ENCODE results near the gene ADD2.

ADD2 gene

DNA sequence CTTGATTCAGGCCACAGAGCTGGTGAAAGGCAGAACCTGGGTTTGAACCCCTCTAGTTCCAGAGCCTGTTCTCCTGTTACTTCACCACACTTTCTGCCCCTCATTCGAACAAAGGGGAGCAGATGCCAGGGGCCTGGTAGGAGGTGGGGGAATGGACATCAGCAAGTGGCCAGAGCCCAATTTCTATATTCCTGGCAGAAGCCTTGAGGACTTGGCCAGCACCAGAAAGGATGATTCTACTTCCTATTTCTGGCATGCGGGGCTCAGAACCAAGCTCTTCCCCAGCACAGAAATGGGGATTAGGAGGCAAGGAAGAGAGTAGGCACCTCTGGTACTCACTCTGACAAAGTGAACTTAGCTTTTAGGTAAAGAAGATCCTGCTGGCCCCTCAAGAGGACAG lies 49.3 kb downstream of the ADD2 start:
- DNase-seq, result no peak

DNA sequence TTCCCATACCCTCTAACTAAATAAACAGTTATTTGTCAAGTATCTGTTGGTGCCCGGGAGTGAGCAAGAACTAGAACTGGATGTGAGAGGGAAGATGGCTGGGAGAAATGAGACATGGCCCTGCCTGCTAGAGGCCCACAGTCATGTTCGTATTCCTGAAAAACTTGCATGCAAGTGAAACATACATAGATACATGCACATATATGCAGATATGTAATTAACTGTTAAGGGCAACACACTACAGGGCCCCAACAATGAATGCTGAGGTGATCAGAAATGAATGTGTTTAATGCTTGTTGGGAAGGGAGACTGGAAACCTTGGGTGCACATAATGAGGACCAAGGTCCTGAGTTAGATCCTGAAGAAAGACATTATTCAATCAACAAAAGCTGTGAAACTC lies 49.8 kb downstream of the ADD2 start:
- DNase-seq, result no peak

DNA sequence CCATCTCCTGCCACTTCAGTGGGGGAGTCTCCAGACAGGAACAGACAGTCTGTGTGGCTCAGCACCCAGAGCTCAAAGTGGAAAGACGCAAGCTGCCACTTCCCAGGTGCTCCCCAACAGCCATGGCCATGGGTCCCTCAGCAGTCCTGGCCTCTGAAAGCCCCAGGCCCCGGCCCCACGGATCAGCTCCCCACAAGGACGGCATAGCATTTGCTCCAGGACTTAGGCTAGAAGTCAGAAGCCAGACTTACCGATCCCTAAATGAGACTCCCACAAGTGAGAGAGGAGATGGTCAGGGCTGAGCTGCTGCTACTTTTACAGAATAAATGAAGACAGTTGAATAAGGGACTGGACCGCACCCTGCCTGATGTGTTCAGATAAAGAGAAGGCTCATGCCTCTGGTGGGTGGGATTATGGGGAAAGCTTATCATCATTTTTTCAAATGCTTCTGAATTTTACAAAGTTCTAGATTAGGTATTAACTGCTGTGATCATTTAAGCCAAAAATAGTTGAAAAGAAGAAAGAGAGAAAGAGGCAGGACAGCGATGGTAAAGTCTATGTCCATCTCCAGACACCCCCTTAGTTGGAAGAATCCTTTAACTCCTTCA lies 50.5 kb downstream of the ADD2 start:
- DNase-seq, result peak; percentile 96

DNA sequence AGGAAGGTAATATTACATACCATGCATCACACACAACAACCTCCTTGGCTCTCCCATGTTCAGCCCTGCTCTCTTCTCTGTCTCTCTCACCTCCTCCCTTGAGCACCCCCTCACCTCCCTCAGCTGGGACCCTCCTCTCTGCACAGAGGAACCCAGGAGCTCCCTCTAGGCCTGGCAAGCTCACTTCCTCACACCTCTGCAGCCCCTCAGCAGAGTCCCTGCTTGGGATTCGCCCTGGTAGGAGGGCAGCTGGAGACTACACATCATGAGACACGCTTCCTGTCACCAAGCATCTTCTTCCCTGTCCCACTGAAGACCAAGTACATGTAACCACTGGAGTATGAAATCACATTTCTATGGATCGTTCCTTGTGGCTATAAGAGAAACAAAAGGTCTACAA lies 51.0 kb downstream of the ADD2 start:
- DNase-seq, result no peak

DNA sequence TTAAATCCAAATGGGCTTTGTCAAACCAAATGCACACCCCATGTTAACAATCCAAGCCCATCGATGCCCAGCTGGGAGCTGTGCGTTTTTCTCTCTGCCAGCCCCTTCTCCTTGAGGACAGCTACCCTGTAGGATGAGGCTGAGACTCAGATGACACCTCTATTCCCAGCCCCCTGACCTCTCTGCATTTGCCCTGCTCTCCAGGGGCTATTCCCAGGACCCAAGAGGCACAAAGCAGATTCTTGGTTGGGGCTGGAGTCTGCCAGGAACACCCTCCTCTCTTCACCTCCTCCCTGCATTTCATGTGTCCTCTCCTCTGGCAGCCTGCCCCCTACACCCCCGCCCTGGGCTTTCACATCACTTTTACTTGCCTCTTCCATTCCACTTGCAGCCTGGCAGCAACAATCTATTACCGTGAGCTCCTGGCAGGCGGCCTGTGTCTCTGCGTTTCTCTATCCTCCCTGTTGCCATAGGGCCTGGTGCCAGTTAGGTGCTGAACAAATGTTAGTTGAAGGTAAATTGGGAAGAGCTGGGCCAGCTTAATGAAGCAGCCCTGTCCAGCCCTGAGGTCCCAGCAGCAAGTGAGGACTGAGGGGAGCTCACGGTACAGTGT lies 51.8 kb downstream of the ADD2 start:
- peak; percentile 47 for DNase-seq

DNA sequence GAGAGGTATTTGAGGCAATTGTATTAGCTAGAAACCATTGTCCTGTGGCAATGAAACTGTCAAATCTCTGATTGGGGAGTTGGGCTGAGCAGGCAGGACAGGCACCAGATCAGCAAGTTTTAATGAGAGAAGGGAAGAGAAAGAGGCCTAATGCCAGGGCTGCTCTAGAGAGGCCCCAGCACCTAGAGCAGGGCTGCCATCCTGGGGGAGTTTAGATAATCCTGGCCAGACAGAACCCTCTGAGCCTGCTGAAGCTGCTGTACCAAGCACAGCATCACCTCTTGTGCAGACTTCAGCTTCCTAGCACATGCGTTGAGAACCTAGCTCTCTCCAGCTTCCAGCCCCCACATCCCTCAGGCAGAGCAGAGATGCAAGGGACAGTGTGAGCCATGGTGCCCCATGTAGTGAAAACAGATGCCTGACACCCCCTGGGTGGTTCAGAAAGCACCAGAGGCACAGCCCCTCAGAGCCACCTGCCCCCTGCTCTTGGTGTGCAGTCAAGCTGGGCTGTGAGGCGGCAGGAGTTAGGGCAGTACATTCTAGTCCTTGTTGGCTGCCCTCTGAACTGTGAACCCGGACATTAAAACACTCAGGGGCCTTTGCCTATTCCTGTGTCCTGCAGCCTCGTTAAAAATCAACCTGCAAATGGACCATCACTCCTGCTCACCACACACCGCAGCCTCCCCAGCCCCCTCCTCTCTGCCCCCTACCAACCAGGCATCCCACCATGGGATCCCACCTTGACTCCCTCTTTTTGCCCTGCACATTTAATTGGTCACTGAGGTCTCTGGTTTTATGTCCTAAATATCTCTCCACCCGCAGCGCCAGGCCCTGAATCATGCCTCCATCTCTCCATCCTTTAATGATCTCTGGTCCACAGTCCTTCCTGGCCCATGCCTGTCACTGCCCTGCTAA lies 52.7 kb downstream of the ADD2 start:
- no peak for DNase-seq

DNA sequence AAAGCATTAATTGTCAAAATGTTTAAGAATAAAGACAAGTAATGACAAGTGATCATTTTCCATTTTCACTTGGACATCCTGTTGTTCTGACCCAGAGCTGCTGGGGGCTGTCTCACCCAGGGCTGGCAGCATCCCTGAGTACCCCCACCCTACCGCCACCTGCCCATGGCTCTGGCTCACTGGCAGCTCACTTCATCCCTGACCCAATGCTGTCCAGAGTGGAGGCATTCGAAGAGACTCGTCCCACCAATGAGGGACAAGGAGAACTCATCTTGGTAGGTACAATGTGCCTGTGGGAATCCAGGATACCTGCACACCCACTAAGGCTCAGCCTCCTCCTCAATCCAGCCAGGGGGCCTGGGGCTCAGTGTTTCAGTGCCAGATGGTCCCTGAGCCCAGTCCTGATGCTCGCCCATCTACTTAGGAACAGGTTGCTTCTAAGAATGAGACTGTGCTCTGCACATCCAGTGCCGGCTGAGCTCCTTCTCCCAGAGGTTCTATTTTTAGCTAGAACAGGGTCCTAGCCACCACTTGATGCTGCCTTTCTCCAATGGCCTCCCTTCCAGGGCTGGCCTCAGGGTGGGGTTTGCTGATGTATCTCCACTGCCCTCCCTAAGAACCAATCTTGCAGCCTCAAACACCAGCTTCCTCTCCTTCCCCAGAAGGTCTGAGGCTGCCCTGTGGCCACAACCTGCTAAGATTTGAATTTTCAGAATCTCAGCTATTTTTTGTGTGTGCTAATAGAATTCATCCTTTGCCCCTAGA lies 53.7 kb downstream of the ADD2 start:
- peak; percentile 20 for DNase-seq

DNA sequence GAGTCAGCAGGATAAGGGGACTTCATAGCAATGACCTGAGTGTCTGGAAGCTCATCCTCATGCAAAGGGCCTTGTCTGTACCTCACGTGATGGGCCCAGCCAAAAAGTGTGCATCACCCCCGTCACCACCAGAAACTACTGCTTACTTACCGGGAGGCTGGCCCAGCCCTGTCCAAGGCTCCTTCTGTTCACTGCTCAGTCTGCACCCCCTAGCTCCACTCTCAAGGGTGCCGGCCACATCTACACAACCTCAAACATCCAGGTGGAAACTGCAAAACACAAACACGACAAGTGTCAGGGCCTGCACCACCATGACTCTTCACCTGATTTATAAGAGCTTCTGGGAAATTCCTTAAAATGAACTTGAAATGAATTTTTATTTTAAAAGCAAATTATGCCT lies 55.1 kb downstream of the ADD2 start:
- no peak for DNase-seq

DNA sequence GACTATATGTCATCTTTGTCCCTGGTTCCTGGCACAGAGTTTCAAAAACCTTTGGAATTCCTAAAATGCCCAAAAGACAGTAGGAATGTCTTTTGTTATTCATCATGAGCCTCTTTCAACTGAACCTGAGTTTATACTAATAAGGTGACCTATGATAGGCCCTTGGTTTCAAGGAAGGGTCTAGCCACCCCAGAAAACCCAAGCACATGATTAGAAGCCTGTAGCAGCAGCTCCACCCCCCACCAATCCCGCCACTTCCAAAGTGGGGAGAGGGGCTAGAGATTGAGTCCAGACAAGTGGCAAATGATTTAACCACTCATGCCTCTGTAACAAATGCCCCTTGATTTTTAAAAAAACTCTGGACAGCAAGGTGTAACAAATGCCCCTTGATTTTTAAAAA lies 56.8 kb downstream of the ADD2 start:
- no peak for DNase-seq

DNA sequence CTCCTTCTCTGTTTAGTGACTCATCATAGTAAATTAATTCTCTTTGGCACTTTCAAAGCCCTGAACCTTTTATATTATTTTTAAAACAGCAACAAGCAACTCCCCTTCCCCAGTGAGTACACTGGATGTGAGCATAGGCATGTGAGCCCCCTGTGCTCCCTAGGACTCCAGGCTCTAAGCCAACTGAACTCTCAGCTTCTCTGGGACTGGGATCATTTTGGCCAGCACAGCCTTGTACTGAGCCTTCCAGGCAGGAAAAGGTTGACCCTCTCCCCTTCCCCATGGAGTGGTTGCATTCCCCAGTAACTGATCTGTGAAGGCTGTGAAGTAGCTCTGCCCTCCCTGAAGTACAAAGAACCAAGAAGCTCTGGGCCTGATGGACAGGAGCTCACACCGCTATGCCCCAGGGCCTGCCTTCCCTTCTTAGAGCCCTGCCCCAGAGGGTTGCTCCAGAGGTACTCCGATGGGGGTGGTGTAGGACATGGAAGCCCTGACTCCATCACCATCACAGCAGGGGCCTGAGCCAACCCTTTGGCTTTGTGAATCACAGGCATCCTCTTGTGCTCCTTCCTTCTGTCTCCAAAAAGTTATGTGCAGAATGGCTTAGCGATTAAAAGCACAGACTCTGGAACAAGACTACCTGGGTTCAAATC lies 57.8 kb downstream of the ADD2 start:
- no peak for DNase-seq

DNA sequence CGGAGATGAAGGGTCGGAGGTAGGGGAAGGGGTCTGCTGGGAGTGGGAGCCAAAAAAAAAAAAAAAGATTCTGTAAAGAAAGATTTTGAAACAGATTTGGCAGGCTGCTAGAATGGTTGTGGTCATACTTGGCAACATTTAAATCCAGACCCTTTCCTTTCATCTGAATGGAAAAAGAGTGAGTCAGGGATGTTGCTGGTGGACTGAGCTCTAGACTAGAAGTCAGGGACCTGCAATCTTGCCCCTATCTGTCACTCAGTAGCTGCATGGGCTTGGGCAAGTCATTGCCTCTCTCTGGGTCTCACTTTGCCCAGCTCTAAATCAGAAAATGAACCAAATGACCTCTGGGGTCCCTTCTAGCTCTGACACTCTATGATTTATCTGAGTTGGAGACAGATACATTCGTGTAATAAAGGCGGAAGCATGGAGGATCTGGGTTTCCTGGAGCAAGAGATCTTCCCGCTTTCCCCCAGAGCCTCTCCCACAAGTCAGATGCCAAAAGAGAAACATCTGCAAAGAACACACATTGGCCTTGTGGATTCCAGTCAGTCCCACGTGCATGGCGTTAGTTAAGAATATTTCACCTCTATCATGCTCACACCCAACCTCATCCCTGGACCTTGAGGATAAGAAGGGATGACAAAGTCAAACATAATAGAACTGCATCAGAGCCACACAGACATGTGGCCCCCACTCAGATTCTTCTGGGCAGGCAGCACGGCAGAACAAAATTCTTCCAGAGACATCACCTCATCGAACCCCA lies 58.5 kb downstream of the ADD2 start:
- DNase-seq, result no peak

DNA sequence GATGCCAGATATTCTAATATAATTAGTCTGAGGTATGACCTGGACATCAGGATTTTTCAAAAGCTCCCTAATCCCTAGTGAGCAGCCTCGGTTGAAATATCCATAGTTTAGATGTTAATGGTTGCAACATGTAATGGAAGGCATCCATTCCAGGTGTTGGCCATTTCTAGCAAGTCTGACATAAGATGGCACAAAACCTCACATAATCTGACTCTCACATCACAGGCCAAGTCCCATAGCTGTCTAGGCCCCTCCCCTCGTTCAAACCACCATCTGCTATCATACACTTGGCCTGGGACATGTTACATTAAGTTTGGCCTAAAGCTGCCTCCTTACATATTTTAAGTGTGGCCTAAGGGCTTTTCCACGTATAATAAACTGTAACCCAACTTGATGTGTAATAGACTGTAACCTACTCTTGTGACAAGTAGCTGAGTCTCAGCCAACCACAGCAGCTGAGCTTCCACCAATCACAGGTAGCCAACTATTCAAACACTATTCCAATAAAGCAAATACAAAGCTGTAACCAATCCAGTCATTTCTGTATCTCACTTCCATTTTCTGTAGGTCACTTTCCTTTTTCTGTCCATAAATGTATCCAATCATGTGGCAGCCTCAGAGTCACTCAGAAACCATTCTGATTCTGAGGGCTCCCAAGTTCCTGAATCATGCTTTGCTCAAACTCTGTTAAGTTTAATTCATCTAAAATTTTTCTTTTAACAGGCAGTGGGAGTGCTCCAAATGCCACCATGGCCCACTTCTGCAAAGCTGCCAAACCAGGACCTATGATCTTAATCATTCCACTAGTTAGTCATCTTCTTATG lies 59.4 kb downstream of the ADD2 start:
- peak; percentile 31 for DNase-seq

DNA sequence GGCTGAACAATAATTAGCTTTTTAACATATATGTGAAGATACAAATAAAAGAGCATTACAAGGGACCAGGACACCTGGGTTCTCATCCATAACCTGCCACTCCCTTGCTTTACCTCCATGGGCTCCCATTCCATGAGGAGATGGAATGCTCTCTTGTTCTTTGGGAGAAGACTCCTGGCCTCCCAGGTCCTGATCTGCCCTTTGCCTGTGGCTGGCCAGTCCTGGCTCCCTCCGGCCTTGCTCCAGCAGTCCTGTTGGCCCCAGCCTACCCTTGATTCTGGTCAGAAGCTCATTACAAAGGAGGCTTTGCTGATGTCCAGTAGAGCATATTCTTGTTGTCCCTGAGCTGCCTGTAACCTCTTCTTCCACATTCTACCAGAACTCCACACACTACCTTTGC lies 60.3 kb downstream of the ADD2 start:
- DNase-seq, result no peak

DNA sequence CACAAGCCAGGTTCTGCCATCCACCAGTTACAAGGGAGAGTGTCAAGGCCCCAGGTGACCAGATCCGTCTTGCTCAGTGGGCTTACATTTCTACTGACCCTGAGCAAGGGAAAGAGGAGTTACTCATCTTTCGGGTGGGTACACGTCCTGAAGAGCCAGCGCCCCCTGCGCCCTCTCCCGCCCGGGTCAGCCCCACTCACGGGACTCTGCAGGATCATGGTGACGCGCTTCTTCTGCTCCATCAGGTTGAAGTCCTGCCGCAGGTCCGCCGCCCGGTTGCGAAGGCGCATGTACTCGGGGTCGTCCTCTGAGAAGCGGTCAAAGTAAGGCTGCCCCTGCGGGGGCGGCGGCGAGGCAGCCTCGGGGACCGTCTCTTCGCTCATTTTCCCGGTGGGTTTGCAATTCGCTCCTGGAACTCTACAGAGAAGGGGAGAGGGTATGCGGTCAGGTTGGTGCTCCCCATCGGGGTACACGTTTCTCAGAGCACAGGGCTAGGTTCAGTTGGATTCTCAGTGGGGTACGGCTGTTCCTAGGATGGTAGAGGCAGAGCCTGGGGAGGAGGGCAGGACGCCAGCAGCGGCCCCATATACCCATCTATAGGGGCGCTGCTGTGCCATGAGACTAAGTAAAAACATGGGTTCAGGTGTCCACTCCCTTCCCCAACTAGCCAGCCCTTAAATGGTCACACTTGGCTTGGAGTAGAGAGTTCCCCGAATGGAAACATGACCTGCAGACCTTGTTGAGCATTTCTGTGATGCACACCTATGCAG lies 61.8 kb downstream of the ADD2 start:
- no peak for DNase-seq

DNA sequence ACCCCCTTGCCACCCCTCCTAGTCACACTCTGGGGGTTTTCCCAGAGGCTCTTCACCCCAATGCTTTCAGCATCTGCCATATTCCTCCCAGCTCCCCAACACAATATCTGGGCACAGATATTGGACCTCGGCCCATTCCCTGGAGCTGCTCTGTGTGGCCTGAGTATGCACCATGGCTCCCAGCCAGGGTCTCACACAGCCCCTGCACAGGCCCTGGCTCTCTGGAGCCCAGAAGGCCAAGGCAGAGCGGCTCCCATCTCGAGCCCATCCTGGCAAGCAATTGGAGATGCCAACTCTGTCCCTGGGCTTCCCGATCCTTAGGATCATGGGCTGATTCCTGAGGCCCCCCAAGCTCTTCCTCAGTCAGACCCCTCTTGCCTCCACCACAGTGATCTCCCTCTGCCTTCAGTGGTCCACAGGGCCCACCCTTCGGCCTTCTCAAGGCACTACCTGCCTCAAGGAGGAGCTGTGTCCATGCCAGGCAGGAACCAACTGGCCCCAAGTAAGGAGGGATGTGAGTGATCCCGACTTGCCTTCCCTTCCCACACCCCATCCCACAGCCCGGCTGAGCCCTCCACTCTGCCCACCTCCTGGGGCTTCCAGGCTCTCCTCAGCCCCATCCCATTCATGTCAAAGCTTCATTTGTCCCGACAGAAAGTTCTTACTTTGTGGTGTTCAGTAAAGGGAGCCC lies 62.7 kb downstream of the ADD2 start:
- DNase-seq, result no peak

DNA sequence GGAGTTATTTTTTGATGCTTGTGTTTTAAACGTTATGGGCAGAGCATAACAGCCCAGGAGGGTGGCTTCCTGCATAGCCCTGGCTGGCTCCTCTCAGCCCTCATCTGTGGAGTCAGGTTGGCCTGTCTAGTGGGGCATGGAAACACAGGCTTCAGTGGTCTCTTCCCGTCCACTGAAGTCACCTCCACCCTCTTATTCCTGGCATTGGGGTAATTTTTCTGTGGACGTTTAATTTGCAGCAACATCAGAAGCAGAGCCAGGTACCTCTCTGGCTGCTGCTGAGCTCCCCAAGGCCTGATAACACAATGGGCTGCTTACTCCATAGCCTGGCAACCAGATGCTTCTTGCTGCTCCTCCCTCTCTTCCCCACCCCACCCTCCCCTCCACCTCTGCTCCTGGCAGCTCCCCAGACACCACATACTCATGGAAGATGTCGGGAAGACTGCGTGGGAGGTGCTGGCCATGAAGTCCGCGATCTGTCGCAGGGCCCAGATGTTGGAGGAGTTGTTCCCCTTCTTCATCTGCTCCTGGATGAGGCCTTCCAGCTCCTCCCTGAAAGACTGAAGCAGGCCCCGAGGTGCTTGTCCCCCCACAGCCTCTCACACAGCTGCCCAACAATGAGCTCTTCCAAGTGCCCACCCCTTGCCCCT lies 64.0 kb downstream of the ADD2 start:
- DNase-seq, result peak; percentile 20

DNA sequence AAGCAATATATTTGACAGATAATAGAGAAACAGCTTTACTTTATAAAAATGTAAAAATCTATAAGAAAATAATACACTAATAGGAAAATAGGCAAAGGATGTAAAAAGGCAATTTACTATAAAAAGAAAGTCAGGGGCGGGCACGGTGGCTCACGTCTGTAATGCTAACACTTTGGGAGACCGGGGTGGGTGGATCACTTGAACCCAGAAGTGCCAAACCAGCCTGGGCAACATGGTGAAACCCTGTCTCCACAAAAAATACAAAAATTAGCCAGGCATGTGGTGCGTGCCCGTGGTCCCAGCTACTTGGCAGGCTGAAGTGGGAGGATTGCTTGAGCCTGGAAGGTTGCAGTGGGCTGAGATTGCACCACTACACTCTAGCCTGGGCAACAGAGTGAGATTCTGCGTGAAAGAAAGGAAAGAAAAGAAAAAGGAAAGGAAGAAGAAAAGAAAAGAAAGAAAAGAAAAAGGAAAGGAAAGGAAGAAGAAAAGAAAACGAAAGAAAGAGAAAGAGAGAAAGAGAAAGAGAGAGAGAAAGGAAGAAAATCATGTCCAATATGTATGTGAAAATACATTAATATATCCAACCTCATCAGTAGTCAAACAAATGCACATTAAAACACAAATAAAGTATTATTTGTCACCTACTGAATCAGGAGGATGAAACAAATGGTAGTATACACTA lies 65.1 kb downstream of the ADD2 start:
- DNase-seq, result no peak

DNA sequence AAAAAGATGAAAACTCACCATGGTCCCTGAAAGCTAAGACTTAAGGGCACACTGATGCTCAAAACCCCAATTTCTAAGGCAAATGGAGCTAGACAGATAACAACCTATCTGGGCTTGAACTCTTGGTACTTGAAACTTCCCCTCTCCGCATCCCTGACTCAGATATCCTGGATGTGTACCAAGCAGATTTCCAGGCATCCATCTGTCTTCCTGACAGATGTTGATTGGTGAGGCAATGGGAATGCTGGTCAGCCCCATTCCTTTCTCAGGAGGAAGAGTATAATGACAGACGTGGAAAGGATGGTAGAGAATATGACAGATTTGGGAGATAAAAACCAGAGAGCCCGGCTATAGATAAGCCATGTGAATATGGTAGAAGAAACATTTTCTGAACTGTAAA lies 69.2 kb downstream of the ADD2 start:
- DNase-seq, result no peak
